CD8-positive, alpha-beta memory T cell (primary cell): ENCODE measurements around the gene SIN3A. TPM values are rescaled to one million over a fixed set of nuclear protein-coding genes. Genes with fewer than 3 reads are reported as not detected.

Source experiments
- CTCF ChIA-PET: fragments of 350-600 bp; sonication (Branson Sonifier 250); formaldehyde crosslinking; loops from one replicate; lab custom pipeline; 2021; ENCODE audit warnings: antibody characterized with exemption; lab: Charles Lee
- POLR2A ChIA-PET: fragments of 350-600 bp; sonication (Branson Sonifier 250); formaldehyde crosslinking; loops from one replicate; lab custom pipeline; 2021; ENCODE audit warnings: antibody characterized with exemption; lab: Charles Lee
- DNase-seq, 5 donors: peaks; one replicate each; pipeline versions ENCODE4 v3.0.0 to v3.0.0-alpha.2; 2020 to 2022; ENCODE audit warnings: mixed read lengths in 1 of 5
- H3K27ac ChIP-seq: one replicate; pipeline ENCODE4 v1.7.0; 2013; ENCODE audit warnings: low read depth, mild to moderate bottlenecking, low read length, moderate library complexity
- H3K27me3 ChIP-seq: 2 replicates; pipeline ENCODE4 v1.7.0; 2013; ENCODE audit warnings: low read length, mild to moderate bottlenecking; ENCODE audit not compliant: insufficient read depth, poor library complexity, severe bottlenecking
- H3K36me3 ChIP-seq: 2 replicates; pipeline ENCODE4 v1.7.0; 2013; ENCODE audit warnings: mild to moderate bottlenecking, low read length, moderate library complexity; ENCODE audit not compliant: insufficient read depth
- H3K4me1 ChIP-seq: 2 replicates; pipeline ENCODE4 v1.7.0; 2013; ENCODE audit warnings: mild to moderate bottlenecking, low read length, moderate library complexity; ENCODE audit not compliant: insufficient read depth
- H3K4me3 ChIP-seq: 2 replicates; pipeline ENCODE4 v1.7.0; 2013; ENCODE audit warnings: mild to moderate bottlenecking, low read length
- H3K9me3 ChIP-seq: 2 replicates; pipeline ENCODE4 v1.7.0; 2013; ENCODE audit warnings: mild to moderate bottlenecking, low read length
- H3K27ac Mint-ChIP-seq, 8 donors: one replicate each; pipeline ENCODE4 v1.8.0; 2020 to 2021; ENCODE audit warnings: mixed read lengths in 8 of 8, mild to moderate bottlenecking in 6 of 8, inconsistent platforms in 3 of 8, moderate library complexity in 3 of 8
- H3K27me3 Mint-ChIP-seq, 2 donors: one replicate each; pipeline ENCODE4 v1.8.0; 2020 to 2021; ENCODE audit warnings: mixed read lengths in 2 of 2, mild to moderate bottlenecking in 1 of 2, moderate library complexity in 1 of 2
- H3K36me3 Mint-ChIP-seq, 3 donors: one replicate each; pipeline ENCODE4 v1.8.0; 2020 to 2021; ENCODE audit warnings: mixed read lengths in 3 of 3, inconsistent platforms in 1 of 3, mild to moderate bottlenecking in 1 of 3
- H3K4me1 Mint-ChIP-seq, 3 donors: one replicate each; pipeline ENCODE4 v1.8.0; 2020 to 2021; ENCODE audit warnings: mixed read lengths in 3 of 3, inconsistent platforms in 1 of 3, mild to moderate bottlenecking in 1 of 3
- H3K4me3 Mint-ChIP-seq, 7 donors: one replicate each; pipeline ENCODE4 v1.8.0; 2020 to 2021; ENCODE audit warnings: mixed read lengths in 7 of 7, mild to moderate bottlenecking in 6 of 7, moderate library complexity in 4 of 7, inconsistent platforms in 2 of 7
- H3K9me3 Mint-ChIP-seq, 5 donors: one replicate each; pipeline ENCODE4 v1.8.0; 2020 to 2022; ENCODE audit warnings: mixed read lengths in 5 of 5, mild to moderate bottlenecking in 3 of 5, moderate library complexity in 2 of 5, inconsistent platforms in 1 of 5
- polyA plus RNA-seq: library from polyadenylated mRNA; unstranded; fragments of 300-500 nt; fragmentation: Illumina TruSeq; gene quantifications from one replicate; pipeline ENCODE4 v1.2.3, GENCODE V29; 2021
- total RNA-seq, 2 experiments: library from RNA; stranded (reverse); gene quantifications; one replicate each; pipeline ENCODE4 v1.2.3, GENCODE V29; 2021

SIN3A gene
- total and polyA plus RNA-seq, 3 experiments from 2014 or later: 16.0 to 89.0 (median 82.8) TPM

DNA sequence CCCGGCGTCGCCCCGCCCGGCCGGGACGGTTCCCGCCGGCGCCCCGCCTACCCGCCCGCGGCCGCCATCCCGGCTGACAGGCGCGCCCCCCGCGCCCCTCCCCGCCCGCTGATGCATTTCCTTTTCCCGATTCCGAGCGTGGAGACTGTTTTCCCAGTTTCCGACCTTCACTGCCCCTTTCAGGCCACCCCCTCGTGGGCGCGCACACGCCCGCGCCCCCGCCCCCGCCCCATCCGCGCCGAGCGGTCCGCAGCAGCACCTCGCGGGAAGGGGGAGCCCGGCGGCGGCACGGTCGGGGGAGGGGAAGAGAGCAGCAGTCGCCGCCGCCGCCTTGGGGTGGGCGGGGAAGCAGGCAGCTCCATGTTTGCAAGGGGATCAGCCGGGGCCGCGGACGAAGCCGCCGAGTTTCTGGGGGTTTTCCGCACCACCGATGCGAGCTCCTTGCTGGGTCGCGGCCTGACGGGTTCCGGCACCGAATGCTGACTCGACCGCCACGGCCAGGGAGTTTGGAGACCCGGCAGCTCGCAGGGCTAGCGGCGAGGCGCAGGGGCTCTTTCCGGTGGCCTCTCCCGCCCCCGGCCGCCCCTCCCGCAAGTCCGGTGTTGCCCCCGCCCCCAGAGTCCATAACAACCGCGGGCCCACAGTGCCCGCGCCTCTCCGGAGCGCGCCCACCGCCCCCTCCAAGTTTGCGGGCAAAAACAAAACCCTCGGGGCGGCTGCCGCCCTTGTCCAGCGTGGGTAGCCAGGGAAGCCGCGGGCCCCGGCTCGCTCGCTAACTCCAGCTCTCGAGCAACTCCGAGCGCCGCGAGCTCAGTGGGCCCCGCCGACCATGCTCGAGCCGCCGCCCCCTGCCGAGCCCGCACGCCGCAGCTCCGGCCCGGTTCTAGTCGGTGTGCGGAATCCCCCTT, 3.2 kb upstream of the SIN3A start:
- ChIA-PET POLR2A (interaction anchor here (0.5 to 7.3 kb wide), 16 partner anchors 9 to 841 kb away, joined by 3 to 130 read pairs (median 6); partner anchors contain the start of genes IMP3, MAN2C1, PTPN9 and SNUPN), CTCF (interaction anchor here (0.8 to 6.0 kb wide), 12 partner anchors 9 to 193 kb away, joined by 3 to 52 read pairs (median 5); partner anchors contain the start of genes IMP3, MAN2C1, PTPN9 and SNUPN)
- Mint-ChIP-seq H3K9me3 (no peaks in the 10 kb centered on the region), H3K36me3 (peaks cover 0 to 27% (median 0%) of the 10 kb centered on the region in 3 donors), H3K27ac (peak overlapping the region; percentile 89 to 98 (median 96)), H3K4me3 (peak overlapping the region; percentile 92 to 97 (median 93)), H3K27me3 (peaks cover 0 to 1% of the 10 kb centered on the region in 2 donors), H3K4me1 (peaks cover 30 to 35% (median 34%) of the 10 kb centered on the region in 3 donors)
- Histone ChIP-seq H3K27me3 (no peaks in the 10 kb centered on the region), H3K4me1 (peaks cover 27% of the 10 kb centered on the region), H3K27ac (peak overlapping the region; percentile 89), H3K36me3 (no peaks in the 10 kb centered on the region), H3K9me3 (no peaks in the 10 kb centered on the region), H3K4me3 (peak overlapping the region; percentile 95)
- DNase-seq: peak; percentile 78 to 91 (median 85)

DNA sequence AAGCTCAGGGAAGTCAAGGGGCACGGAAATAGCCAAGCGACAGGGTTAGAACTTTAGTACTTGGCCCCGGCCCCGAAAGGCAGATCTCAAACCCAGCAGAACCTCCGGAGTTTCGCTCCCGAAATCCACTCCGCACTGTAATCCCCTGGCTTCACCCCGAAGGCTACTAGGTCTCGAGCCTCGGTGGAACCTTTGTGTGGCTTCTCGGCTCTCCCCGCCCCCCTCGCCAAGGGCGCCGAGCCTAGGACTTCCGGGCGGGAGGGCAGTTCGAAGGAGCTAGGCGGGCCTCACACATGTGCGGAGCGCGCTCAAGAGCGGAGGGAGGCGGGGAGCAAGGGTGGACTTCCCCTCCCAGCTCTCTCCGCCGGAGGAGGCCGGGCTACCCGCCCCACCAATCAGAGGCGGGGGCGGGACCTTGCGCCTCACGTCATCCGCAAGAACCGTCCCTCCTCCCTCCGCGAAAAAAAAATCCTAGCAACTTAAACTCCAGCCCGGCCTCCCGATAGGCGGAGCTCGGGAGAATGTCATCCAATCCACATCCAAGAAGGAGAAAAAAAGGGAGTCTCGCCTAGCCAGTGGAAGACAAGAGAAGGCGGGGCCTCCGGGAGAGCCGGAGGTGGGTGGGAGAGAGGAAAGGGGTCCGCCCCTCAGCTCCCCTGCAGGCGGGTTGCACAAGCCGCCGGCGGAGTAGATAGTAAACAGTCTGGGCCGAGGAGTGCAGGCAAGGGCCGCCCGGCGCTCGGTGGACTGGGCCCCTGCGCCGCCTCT, 2.4 kb upstream of the SIN3A start:
- peak overlapping the region; percentile 95 to 99 (median 98) for H3K27ac Mint-ChIP-seq
- Histone ChIP-seq H3K9me3 (no peaks in the 10 kb centered on the region), H3K27ac (peak overlapping the region; percentile 94), H3K36me3 (no peaks in the 10 kb centered on the region), H3K4me3 (peak overlapping the region; percentile 90), H3K27me3 (no peaks in the 10 kb centered on the region), H3K4me1 (peaks cover 35% of the 10 kb centered on the region)
- H3K4me1 Mint-ChIP-seq: peaks cover 37 to 43% (median 41%) of the 10 kb centered on the region in 3 donors
- ChIA-PET CTCF (interaction anchor here (0.8 to 6.0 kb wide), 13 partner anchors 8 to 194 kb away, joined by 3 to 52 read pairs (median 4); partner anchors contain the start of genes IMP3, MAN2C1, PTPN9 and SNUPN), POLR2A (interaction anchor here (0.6 to 7.3 kb wide), 15 partner anchors 8 to 841 kb away, joined by 3 to 130 read pairs (median 7); partner anchors contain the start of genes IMP3, MAN2C1, PTPN9 and SNUPN)
- DNase-seq: peak; percentile 94 to 99 (median 98)
- no peaks in the 10 kb centered on the region for H3K9me3 Mint-ChIP-seq
- peaks cover 0 to 1% of the 10 kb centered on the region in 2 donors for H3K27me3 Mint-ChIP-seq
- peak overlapping the region; percentile 93 to 98 (median 96) for H3K4me3 Mint-ChIP-seq
- peaks cover 0 to 27% (median 0%) of the 10 kb centered on the region in 3 donors for H3K36me3 Mint-ChIP-seq

DNA sequence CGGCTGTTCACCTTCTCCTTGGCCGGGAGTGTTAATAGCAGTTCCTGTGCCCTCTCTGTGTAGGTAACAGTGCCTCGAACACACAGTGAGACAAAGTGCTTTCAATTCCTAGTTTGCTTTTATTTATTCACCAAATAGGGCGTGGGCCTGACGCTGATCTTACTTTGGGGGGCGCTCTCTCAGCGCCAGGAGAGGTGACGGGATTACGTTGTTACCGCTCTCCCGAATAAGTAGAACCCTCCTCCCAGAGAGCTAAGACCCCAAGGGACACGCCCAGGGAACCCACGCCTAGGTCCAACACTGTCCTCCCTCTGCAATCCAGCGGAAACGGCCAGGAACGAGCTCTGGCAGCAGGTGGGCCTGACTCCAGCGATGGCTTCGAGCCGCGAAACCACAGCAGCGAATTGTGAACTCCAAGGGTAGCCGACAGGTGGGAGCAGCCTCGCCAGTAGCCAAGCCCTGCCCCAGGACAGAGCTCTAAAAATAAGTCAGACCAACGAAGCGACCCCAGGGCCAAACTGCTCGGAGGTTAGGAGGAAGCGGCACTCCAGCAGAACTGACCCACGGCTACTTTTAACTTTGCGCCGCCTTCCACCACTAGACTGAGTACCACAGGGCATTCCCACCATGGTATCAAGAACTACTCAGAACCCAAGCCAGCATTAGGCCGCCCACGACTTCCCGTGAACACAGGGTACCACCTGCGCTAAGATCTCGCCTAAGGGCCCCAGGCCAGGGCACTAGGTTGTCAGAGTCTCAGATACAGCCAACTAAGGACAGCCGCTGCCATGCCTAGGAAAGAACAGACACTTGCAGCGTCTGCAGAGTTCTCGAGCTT, 1.6 kb upstream of the SIN3A start:
- H3K27me3 Mint-ChIP-seq: peaks cover 0 to 1% of the 10 kb centered on the region in 2 donors
- H3K27ac Mint-ChIP-seq: peak overlapping the region; percentile 95 to 99 (median 98)
- DNase-seq: peak in 4 of 5 donors; percentile 24 to 66 (median 32)
- H3K9me3 Mint-ChIP-seq: no peaks in the 10 kb centered on the region
- Histone ChIP-seq H3K9me3 (no peaks in the 10 kb centered on the region), H3K27ac (peak overlapping the region; percentile 94), H3K4me1 (peaks cover 36% of the 10 kb centered on the region), H3K27me3 (no peaks in the 10 kb centered on the region), H3K36me3 (no peaks in the 10 kb centered on the region), H3K4me3 (peak overlapping the region; percentile 90)
- H3K4me1 Mint-ChIP-seq: peaks cover 43 to 51% (median 49%) of the 10 kb centered on the region in 3 donors
- peaks cover 0 to 27% (median 0%) of the 10 kb centered on the region in 3 donors for H3K36me3 Mint-ChIP-seq
- ChIA-PET POLR2A (interaction anchor here (0.6 to 7.3 kb wide), 10 partner anchors 11 to 840 kb away, joined by 4 to 130 read pairs (median 9); partner anchors contain the start of genes IMP3, MAN2C1, PTPN9 and SNUPN), CTCF (interaction anchor here (1.0 to 6.0 kb wide), 10 partner anchors 9 to 233 kb away, joined by 3 to 52 read pairs (median 4); partner anchors contain the start of genes IMP3, MAN2C1, PTPN9 and SNX33)
- peak overlapping the region; percentile 93 to 98 (median 96) for H3K4me3 Mint-ChIP-seq

DNA sequence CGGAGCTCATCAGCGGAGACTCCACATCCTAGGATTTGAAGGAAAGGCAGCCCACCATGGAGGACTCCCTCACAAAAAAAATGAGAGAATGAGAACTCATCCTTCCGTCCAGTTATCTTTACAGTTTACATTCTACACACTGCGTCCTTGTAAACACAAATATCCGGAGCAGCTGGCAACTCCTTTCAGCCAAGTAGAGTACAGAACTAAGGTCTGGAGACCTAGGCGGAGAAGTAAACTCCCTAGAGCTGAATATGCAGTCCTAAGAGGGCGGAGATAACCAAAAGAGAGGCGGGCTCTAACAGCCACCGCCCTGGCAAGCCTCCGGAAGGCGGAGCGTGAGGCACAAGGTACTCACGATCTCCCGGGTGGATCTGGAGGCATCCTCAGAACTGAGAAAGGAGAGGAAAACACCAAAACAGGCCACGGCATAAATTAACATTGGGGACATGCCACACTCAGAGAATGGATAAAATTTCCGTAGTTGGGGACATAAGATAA, 924 bp upstream of the SIN3A start:
- H3K9me3 ChIP-seq: no peaks in the 10 kb centered on the region
- POLR2A ChIA-PET: interaction anchor here (0.6 to 7.3 kb wide), 15 partner anchors 11 to 839 kb away, joined by 3 to 130 read pairs (median 5); partner anchors contain the start of genes CLK3, IMP3, MAN2C1 and PTPN9
- H3K4me1 Mint-ChIP-seq: peaks cover 46 to 57% (median 55%) of the 10 kb centered on the region in 3 donors
- H3K4me3 ChIP-seq: peak overlapping the region; percentile 90
- H3K27me3 ChIP-seq: no peaks in the 10 kb centered on the region
- H3K36me3 ChIP-seq: no peaks in the 10 kb centered on the region
- peaks cover 0 to 1% of the 10 kb centered on the region in 2 donors for H3K27me3 Mint-ChIP-seq
- H3K4me1 ChIP-seq: peaks cover 42% of the 10 kb centered on the region
- DNase-seq: peak; percentile 69 to 84 (median 75)
- H3K4me3 Mint-ChIP-seq: peak overlapping the region; percentile 93 to 98 (median 96)
- H3K36me3 Mint-ChIP-seq: peaks cover 0 to 30% (median 0%) of the 10 kb centered on the region in 3 donors
- CTCF ChIA-PET: interaction anchor here (0.7 to 6.0 kb wide), 7 partner anchors 9 to 234 kb away, joined by 3 to 52 read pairs (median 5); partner anchors contain the start of genes IMP3 and MAN2C1
- peak overlapping the region; percentile 94 for H3K27ac ChIP-seq
- peak overlapping the region; percentile 95 to 99 (median 98) for H3K27ac Mint-ChIP-seq
- no peaks in the 10 kb centered on the region for H3K9me3 Mint-ChIP-seq

DNA sequence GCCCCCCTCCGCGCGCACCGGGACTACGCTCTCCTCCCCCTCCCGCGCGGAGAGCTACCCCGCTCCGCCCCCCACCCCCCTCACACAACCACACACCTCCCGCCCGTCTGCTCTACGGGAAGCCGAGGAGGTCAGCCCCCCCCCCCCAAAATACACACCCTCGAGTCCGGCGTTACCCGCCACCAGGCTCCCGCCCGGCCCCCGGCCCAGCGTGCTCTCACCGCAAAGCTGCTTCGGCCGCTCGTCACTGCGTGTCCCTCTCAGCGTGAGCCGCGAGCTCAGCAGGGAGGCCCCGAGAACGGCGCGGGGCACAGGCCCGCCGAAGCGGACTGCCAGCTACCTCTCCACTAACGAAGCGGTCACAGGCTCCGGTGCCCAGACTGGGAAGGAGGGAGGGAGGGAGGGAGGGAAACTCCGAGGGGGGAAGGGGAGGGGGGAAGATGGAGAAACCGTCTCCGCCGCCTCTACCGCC, 252 bp downstream of the SIN3A start:
- Histone ChIP-seq H3K27me3 (no peaks in the 10 kb centered on the region), H3K4me1 (peaks cover 49% of the 10 kb centered on the region), H3K27ac (peak overlapping the region; percentile 80), H3K9me3 (no peaks in the 10 kb centered on the region), H3K36me3 (no peaks in the 10 kb centered on the region), H3K4me3 (peak overlapping the region; percentile 67)
- ChIA-PET POLR2A (interaction anchor here (0.5 to 7.3 kb wide), 19 partner anchors 10 to 836 kb away, joined by 3 to 130 read pairs (median 3); partner anchors contain the start of genes C15orf39, CLK3, IMP3 and MAN2C1), CTCF (interaction anchor here (1.1 to 6.0 kb wide), 3 partner anchors 83 to 196 kb away, joined by 3 to 52 read pairs (median 10); partner anchors contain the start of genes IMP3, MAN2C1 and SNX33)
- no peak for DNase-seq
- no peaks in the 10 kb centered on the region for H3K9me3 Mint-ChIP-seq
- peak overlapping the region; percentile 93 to 98 (median 96) for H3K4me3 Mint-ChIP-seq
- peaks cover 0 to 35% (median 0%) of the 10 kb centered on the region in 3 donors for H3K36me3 Mint-ChIP-seq
- H3K27me3 Mint-ChIP-seq: peaks cover 0 to 1% of the 10 kb centered on the region in 2 donors
- H3K27ac Mint-ChIP-seq: peak overlapping the region; percentile 95 to 99 (median 98)
- peaks cover 49 to 65% (median 62%) of the 10 kb centered on the region in 3 donors for H3K4me1 Mint-ChIP-seq
